ENCODE measurements around the gene ZNF578.
"Not testable (repeated sequence)": the region's sequence is repeated elsewhere in the genome, so short reads cannot be mapped to it uniquely, and the experiment has no call there.

Gene ZNF578

DNA sequence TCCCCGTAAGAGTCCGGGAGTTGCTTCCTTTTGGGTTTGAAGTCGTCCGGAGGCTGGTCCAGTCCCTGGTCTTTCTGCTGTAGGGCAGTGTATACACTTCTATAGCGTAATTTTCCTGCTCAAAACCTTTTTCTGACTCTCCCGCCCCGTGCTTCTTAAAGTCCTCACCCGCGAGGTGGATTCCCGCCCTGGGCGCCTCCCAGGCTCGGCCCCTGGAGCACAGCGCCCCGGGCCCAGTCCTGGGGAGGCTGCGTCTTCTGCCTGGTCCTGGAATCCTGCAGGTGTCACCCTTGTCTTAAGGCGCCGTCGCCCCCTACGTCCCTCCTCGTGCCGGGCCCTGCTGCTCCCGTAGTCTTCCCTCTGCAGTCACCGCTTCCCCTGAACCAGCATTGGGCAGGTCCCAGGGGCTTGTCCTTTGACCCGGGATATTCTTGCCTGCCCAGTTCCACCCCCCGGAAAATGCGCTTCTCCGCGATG lies 39.7 kb downstream of the ZNF578 start:
- DNase-seq (ENCODE audit: low read depth), result no peak
- H3K4me3 ChIP-seq (ENCODE audit: low read depth, low read length), result no peak overlapping the region
- TF ChIP-seq CTCF (IDR thresholded peaks at IDR 0.05; ENCODE audit: control insufficient read depth, extremely low read depth, insufficient read depth), result no peak

GRCh38 chr19:52494518-52494917 lies 41.2 kb downstream of the ZNF578 start:
- no peak for DNase-seq (ENCODE audit: low read depth)
- TF ChIP-seq CTCF (IDR thresholded peaks at IDR 0.05; ENCODE audit: control insufficient read depth, extremely low read depth, insufficient read depth), result no peak
- H3K4me3 ChIP-seq (ENCODE audit: low read depth, low read length), result no peak overlapping the region

DNA sequence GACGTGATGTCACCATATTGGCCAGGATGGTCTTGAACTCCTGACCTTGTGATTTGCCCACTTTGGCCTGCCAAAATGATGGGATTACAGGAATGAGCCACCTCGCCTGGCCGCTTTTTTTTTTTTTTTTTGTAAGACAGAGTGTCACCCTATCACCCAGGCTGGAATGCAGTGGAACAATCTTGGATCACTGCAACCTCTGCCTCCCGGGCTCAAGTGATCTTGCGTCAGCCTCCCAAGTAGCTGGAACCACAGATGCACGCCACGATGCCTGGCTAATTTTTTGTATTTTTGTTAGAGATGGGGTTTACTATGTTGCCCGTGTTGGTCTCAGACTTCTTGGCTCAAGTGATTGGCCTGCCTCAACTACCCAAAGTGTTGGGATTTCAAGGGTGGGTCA lies 45.2 kb downstream of the ZNF578 start:
- no peak for TF ChIP-seq CTCF (IDR thresholded peaks at IDR 0.05; ENCODE audit: control insufficient read depth, extremely low read depth, insufficient read depth)
- no peak for DNase-seq (ENCODE audit: low read depth)

GRCh38 chr19:52500474-52500873 lies 47.1 kb downstream of the ZNF578 start:
- not testable (repeated sequence) for DNase-seq (ENCODE audit: low read depth); H3K4me3 ChIP-seq (ENCODE audit: low read depth, low read length)

More for the DNA sequence above, 45.2 kb downstream of the ZNF578 start:
- H3K4me3 ChIP-seq (ENCODE audit: low read depth, low read length), result no peak overlapping the region

GRCh38 chr19:52500991-52501390 lies 47.6 kb downstream of the ZNF578 start:
- not testable (repeated sequence) for DNase-seq (ENCODE audit: low read depth); H3K4me3 ChIP-seq (ENCODE audit: low read depth, low read length)

GRCh38 chr19:52507266-52507665 lies 53.9 kb downstream of the ZNF578 start:
- TF ChIP-seq CTCF (IDR thresholded peaks at IDR 0.05; ENCODE audit: control insufficient read depth, extremely low read depth, insufficient read depth), result no peak
- DNase-seq (ENCODE audit: low read depth), result no peak
- H3K4me3 ChIP-seq (ENCODE audit: low read depth, low read length), result no peak overlapping the region

GRCh38 chr19:52516191-52516590 lies 62.8 kb downstream of the ZNF578 start:
- H3K4me3 ChIP-seq (ENCODE audit: low read depth, low read length), result no peak overlapping the region
- no peak for TF ChIP-seq CTCF (IDR thresholded peaks at IDR 0.05; ENCODE audit: control insufficient read depth, extremely low read depth, insufficient read depth)
- no peak for DNase-seq (ENCODE audit: low read depth)

DNA sequence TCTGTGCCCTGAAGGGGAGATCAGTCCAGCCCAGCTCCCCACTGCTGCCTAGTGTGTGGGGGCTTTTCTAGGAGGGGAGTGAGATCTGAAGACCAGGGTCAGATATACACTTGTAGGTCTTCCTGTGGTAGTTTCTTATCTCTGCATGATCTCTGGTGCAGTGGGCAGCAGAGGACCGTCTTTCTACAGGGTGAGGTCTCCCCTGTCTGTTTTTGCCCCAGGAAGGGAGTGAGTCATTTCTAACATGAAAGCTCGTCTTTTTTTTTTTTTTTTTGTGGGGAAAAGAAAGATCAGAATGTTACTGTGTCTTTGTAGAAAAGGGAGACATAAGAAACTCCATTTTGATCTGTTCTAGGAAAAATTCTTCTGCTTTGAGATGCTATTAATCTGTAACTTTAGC lies 65.3 kb downstream of the ZNF578 start:
- no peak for TF ChIP-seq CTCF (IDR thresholded peaks at IDR 0.05; ENCODE audit: control insufficient read depth, extremely low read depth, insufficient read depth)
- DNase-seq (ENCODE audit: low read depth), result no peak
- H3K4me3 ChIP-seq (ENCODE audit: low read depth, low read length), result no peak overlapping the region

- not testable (repeated sequence) for DNase-seq (ENCODE audit: low read depth); H3K4me3 ChIP-seq (ENCODE audit: low read depth, low read length)
Measured at GRCh38 chr19:52519175-52519574, 65.8 kb downstream of the ZNF578 start.
